A549 (cell line): Measurements from ENCODE around the gene OR10A3. TPM values are rescaled to one million over a fixed set of nuclear protein-coding genes. Genes with fewer than 3 reads are reported as not detected.

Experiments used
- ATAC-seq, 2 experiments: fragments of 200-7000 bp in 1 of 2; fragments of >200 bp in 1 of 2; cut with Nextera tagmentation in 1 of 2; cut with Tn5 transposase in 1 of 2; 3 replicates each; pipeline versions ENCODE4 v1.8.0 to v1.9.1; 2018 to 2020; ENCODE audit warnings: mild to moderate bottlenecking in 1 of 2, moderate library complexity in 1 of 2
- CTCF ChIA-PET: fragments of 300-600 bp; sonication (Branson Sonifier 250); formaldehyde crosslinking; extraction: SDS; loops from one replicate; lab custom pipeline; 2021; ENCODE audit warnings: antibody characterized with exemption, inconsistent platforms; lab: Yijun Ruan, JAX
- POLR2A ChIA-PET: fragments of 350-600 bp; formaldehyde crosslinking; extraction: SDS; loops from one replicate; lab custom pipeline; 2021; ENCODE audit warnings: antibody characterized with exemption, inconsistent platforms; lab: Yijun Ruan, JAX
- DNase-seq, 2 experiments: peaks; one replicate each; pipeline versions ENCODE4 v3.0.0 to v3.0.0-alpha.2; 2011 to 2016; ENCODE audit warnings: low read depth in 1 of 2, low spot score in 1 of 2
- FAIRE-seq: peaks from 2 replicates; lab custom pipeline; 2011; peaks lifted over from hg19 to GRCh38; lab: Jason Lieb, UNC
- H3K27ac ChIP-seq, 2 experiments: fragments of >200 bp; sonication (Bioruptor Twin); formaldehyde crosslinking; 3 replicates each; pipeline ENCODE4 v1.5.1; 2016 to 2017
- H3K4me1 ChIP-seq: fragments of >200 bp; sonication (Bioruptor Twin); formaldehyde crosslinking; 3 replicates; pipeline ENCODE4 v1.6.1; 2016
- H3K4me2 ChIP-seq: fragments of >200 bp; sonication (Bioruptor Twin); formaldehyde crosslinking; 3 replicates; pipeline ENCODE4 v1.6.1; 2016
- H3K4me3 ChIP-seq: fragments of >200 bp; sonication (Bioruptor Twin); formaldehyde crosslinking; 3 replicates; pipeline ENCODE4 v1.5.1; 2016
- H3K9me3 ChIP-seq: fragments of >200 bp; sonication (Bioruptor Twin); formaldehyde crosslinking; 3 replicates; pipeline ENCODE4 v1.6.1; 2016
- BCL3 ChIP-seq: fragments of >200 bp; sonication (Bioruptor Twin); formaldehyde crosslinking; IDR thresholded peaks from 3 replicates; pipeline ENCODE4 v1.6.1; 2016
- BHLHE40 ChIP-seq: IDR thresholded peaks from 2 replicates; pipeline ENCODE4 v1.6.1; 2012; ENCODE audit warnings: low read depth, low read length, inconsistent platforms
- CBX8 ChIP-seq: fragments of 200-600 bp; sonication (generic); IDR thresholded peaks from 2 replicates; pipeline ENCODE4 v1.6.1; 2016
- CHD2 ChIP-seq: fragments of 150-350 bp; IDR thresholded peaks from 2 replicates; pipeline ENCODE4 v1.6.1; 2014; ENCODE audit warnings: low read length; ENCODE audit not compliant: partially characterized antibody
- EHF ChIP-seq: fragments of 250-450 bp; sonication (Bioruptor Pico); IDR thresholded peaks from 2 replicates; pipeline ENCODE4 v1.5.0; 2020; ENCODE audit warnings: mild to moderate bottlenecking
- ESRRA ChIP-seq: fragments of 150-350 bp; IDR thresholded peaks from 2 replicates; pipeline ENCODE4 v1.6.1; 2014; ENCODE audit warnings: mild to moderate bottlenecking, low read length, borderline replicate concordance
- FOSL2 ChIP-seq, 2 experiments: fragments of 450-650 bp in 1 of 2; fragments of >200 bp in 1 of 2; sonication (Bioruptor Twin) in 1 of 2; formaldehyde crosslinking; IDR thresholded peaks; 2 replicates each; pipeline versions ENCODE4 v1.5.0 to v1.6.1; 2016 to 2020; ENCODE audit warnings: mild to moderate bottlenecking in 1 of 2, moderate library complexity in 1 of 2
- HOXB13 ChIP-seq: fragments of 250-450 bp; sonication (Bioruptor Pico); IDR thresholded peaks from 2 replicates; pipeline ENCODE4 v1.5.0; 2020; ENCODE audit warnings: low read depth, mild to moderate bottlenecking, moderate library complexity
- HOXB5 ChIP-seq: fragments of 250-450 bp; sonication (Bioruptor Pico); IDR thresholded peaks from 2 replicates; pipeline ENCODE4 v1.5.0; 2020; ENCODE audit warnings: mild to moderate bottlenecking, moderate library complexity
- KDM5A ChIP-seq: fragments of 200-600 bp; sonication (generic); IDR thresholded peaks from 2 replicates; pipeline ENCODE4 v1.6.1; 2016; ENCODE audit warnings: antibody characterized with exemption, mild to moderate bottlenecking
- RARB ChIP-seq: fragments of 250-450 bp; sonication (Bioruptor Pico); IDR thresholded peaks from 2 replicates; pipeline ENCODE4 v1.8.0; 2021; ENCODE audit warnings: mild to moderate bottlenecking, moderate library complexity
- RFX5 ChIP-seq: fragments of 450-650 bp; IDR thresholded peaks from 2 replicates; pipeline ENCODE4 v1.7.1; 2014; ENCODE audit warnings: antibody characterized with exemption, mild to moderate bottlenecking, moderate library complexity
- RNF2 ChIP-seq: fragments of 200-600 bp; sonication (generic); IDR thresholded peaks from 2 replicates; pipeline ENCODE4 v1.6.1; 2016; ENCODE audit warnings: low read depth, mild to moderate bottlenecking, antibody characterized with exemption, moderate library complexity, borderline replicate concordance
- ZC3H11A ChIP-seq: fragments of 450-650 bp; IDR thresholded peaks from 2 replicates; pipeline ENCODE4 v1.6.1; 2014; ENCODE audit warnings: antibody characterized with exemption, mild to moderate bottlenecking
- WGBS: methylation state at CpG from one replicate; pipeline ENCODE4 v1.1.6; 2017; ENCODE audit errors: missing lambda C conversion rate; 5-methylcytosine and 5-hydroxymethylcytosine counted together
- polyA plus RNA-seq, 4 experiments: library from polyadenylated mRNA; depleted of rRNA in 3 of 4; stranded (reverse); fragments of >200 nt; fragmentation: RNase III in 1 of 4; extraction: RNeasy Plus Mini Kit Qiagen cat#74134 plus additional on column Dnase treatment in 1 of 4; gene quantifications; 2 replicates in 3 of 4; 3 replicates in 1 of 4; pipeline ENCODE4 v1.2.3, GENCODE V29; 2011 to 2017
- TF ChIP-seq, protein P1 (sequence below): fragments of 250-450 bp; sonication (Bioruptor Pico); IDR thresholded peaks from 2 replicates; pipeline ENCODE4 v1.5.0; 2020; ENCODE audit warnings: low read depth, mild to moderate bottlenecking, moderate library complexity
- TF ChIP-seq, protein P2 (sequence below): fragments of 450-650 bp; IDR thresholded peaks from 2 replicates; pipeline ENCODE4 v1.6.1; 2014; ENCODE audit warnings: antibody characterized with exemption
- TF ChIP-seq, protein P3 (sequence below): fragments of 250-450 bp; sonication (Bioruptor Pico); IDR thresholded peaks from 2 replicates; pipeline ENCODE4 v1.5.0; 2021; ENCODE audit warnings: mild to moderate bottlenecking, moderate library complexity, borderline replicate concordance

The OR10A3 gene
- polyA plus RNA-seq, 2 of the 4 experiments (the other 2 are of a cell fraction), result not detected

- Histone ChIP-seq H3K4me1 (no peaks in the 10 kb centered on the region), H3K9me3 (no peaks in the 10 kb centered on the region), H3K4me2 (no peak overlapping the region), H3K4me3 (no peak overlapping the region), H3K27ac (no peak overlapping the region)
- no peak for ATAC-seq
- WGBS, result 50% methylated on average over 5 of the region's 5 CpGs
- no peak for DNase-seq
- no peak for FAIRE-seq
- TF ChIP-seq RFX5, result no peak
- TF ChIP-seq RARB (CRISPR knock-in tag), result no peak
- CTCF ChIA-PET, result interaction anchor here (2.4 kb wide), 1 partner anchor 88 kb away, joined by 8 read pairs; the partner anchor contains the start of gene EIF3F
- POLR2A ChIA-PET, result no interaction called here
Measured at GRCh38 chr11:7898666-7899283, 42.7 kb downstream of the OR10A3 start.

GRCh38 chr11:7896009-7896785, 45.3 kb downstream of the OR10A3 start:
- DNase-seq (no peak), ATAC-seq (no peak), FAIRE-seq (no peak)
- Histone ChIP-seq H3K4me1 (no peaks in the 10 kb centered on the region), H3K9me3 (no peaks in the 10 kb centered on the region), H3K4me2 (no peak overlapping the region), H3K27ac (no peak overlapping the region), H3K4me3 (no peak overlapping the region)
- ChIA-PET CTCF (interaction anchor here (0.9 to 8.1 kb wide), 4 partner anchors 8 to 93 kb away, joined by 3 to 114 read pairs (median 6); partner anchors contain the start of gene EIF3F), POLR2A (no interaction called here)
- no peak for TF ChIP-seq ESRRA
- no peak for TF ChIP-seq BCL3
- no peak for TF ChIP-seq CHD2
- TF ChIP-seq, protein P1, sequence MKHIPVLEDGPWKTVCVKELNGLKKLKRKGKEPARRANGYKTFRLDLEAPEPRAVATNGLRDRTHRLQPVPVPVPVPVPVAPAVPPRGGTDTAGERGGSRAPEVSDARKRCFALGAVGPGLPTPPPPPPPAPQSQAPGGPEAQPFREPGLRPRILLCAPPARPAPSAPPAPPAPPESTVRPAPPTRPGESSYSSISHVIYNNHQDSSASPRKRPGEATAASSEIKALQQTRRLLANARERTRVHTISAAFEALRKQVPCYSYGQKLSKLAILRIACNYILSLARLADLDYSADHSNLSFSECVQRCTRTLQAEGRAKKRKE (CRISPR knock-in tag), result no peak
- TF ChIP-seq CBX8, result no peak
- no peak for TF ChIP-seq EHF (CRISPR knock-in tag)
- TF ChIP-seq, protein P2, sequence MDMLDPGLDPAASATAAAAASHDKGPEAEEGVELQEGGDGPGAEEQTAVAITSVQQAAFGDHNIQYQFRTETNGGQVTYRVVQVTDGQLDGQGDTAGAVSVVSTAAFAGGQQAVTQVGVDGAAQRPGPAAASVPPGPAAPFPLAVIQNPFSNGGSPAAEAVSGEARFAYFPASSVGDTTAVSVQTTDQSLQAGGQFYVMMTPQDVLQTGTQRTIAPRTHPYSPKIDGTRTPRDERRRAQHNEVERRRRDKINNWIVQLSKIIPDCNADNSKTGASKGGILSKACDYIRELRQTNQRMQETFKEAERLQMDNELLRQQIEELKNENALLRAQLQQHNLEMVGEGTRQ, result no peak
- TF ChIP-seq BHLHE40, result no peak
- no peak for TF ChIP-seq ZC3H11A
- TF ChIP-seq RFX5, result no peak
- TF ChIP-seq HOXB13 (CRISPR knock-in tag), result no peak
- TF ChIP-seq HOXB5 (CRISPR knock-in tag), result no peak
- TF ChIP-seq KDM5A, result no peak
- no peak for TF ChIP-seq RNF2
- TF ChIP-seq, protein P3, sequence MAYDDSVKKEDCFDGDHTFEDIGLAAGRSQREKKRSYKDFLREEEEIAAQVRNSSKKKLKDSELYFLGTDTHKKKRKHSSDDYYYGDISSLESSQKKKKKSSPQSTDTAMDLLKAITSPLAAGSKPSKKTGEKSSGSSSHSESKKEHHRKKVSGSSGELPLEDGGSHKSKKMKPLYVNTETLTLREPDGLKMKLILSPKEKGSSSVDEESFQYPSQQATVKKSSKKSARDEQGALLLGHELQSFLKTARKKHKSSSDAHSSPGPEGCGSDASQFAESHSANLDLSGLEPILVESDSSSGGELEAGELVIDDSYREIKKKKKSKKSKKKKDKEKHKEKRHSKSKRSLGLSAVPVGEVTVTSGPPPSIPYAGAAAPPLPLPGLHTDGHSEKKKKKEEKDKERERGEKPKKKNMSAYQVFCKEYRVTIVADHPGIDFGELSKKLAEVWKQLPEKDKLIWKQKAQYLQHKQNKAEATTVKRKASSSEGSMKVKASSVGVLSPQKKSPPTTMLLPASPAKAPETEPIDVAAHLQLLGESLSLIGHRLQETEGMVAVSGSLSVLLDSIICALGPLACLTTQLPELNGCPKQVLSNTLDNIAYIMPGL (CRISPR knock-in tag), result no peak
- TF ChIP-seq FOSL2 (IDR thresholded peaks at IDR 0.05), result no peak
- no peak for TF ChIP-seq FOSL2 (CRISPR knock-in tag; IDR thresholded peaks at IDR 0.05)
- 0% methylated on average over 1 of the region's 1 CpG for WGBS
